Measurements from ENCODE around the gene ADSS1. TPM values are rescaled to one million over a fixed set of nuclear protein-coding genes. Genes with fewer than 3 reads are reported as not detected.

The ADSS1 gene
- polyA plus RNA-seq, 4 donors, result 12.5 to 17.0 (median 14.2) TPM

GRCh38 chr14:104729835-104730181 is 5.8 kb downstream of the ADSS1 start:
- no peak for DNase-seq (ENCODE audit: low read depth in 4 of 4, low spot score in 3 of 4)

- no peak for DNase-seq (ENCODE audit: low read depth in 4 of 4, low spot score in 3 of 4)
These were observed 6.5 kb downstream of the ADSS1 start for GRCh38 chr14:104730487-104730886.

DNA sequence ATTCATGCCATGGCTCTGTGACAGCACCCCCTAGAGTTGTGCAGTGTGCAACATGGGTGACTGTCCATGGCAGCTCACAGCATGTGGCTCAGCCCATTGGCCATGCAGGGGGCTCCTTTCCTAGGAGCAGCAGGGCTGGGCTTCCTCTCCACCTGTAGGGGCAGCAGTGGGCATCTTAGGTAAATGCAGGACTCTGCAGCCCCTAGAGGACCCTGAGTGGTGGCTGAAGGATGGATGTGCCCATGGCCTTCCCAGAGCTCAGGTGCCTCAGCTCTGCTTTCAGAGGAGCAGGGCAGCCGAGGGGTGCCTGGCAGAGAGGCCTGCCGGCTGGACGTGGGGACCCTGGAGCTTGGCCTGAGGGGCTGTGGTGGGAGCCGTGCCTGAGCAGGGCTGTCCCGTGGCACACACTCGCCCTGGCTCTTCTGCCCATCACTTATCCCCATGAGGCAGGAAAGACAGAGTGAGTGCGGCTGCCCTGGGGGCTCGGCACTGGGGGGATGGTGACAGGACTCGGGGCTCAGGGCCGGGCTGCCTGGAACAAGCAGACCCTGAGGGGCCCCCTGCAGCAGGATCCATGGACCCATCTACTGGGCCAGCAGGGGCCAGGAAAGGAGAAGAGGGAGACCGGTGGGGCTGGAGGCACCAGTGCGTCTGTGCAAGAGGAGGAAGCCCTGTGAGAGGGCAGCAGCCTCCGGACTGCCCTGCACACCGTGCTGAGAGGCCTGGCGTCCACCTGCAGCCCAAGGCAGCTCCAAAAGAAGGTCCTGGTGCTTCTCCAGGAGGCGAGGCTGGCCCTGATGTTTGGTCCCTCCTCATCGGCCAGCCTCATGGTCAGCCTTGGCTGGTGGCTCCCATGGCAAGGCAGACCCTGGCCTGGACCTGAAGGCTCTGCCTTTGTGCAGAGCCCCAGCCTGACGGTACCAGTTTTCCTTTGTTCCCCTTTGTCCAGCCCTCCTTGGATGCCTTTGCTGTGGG is 7.6 kb downstream of the ADSS1 start:
- DNase-seq (ENCODE audit: low read depth in 4 of 4, low spot score in 3 of 4), result no peak

- DNase-seq (ENCODE audit: low read depth in 4 of 4, low spot score in 3 of 4), result no peak
These were observed 8.4 kb downstream of the ADSS1 start for GRCh38 chr14:104732355-104732804.

DNA sequence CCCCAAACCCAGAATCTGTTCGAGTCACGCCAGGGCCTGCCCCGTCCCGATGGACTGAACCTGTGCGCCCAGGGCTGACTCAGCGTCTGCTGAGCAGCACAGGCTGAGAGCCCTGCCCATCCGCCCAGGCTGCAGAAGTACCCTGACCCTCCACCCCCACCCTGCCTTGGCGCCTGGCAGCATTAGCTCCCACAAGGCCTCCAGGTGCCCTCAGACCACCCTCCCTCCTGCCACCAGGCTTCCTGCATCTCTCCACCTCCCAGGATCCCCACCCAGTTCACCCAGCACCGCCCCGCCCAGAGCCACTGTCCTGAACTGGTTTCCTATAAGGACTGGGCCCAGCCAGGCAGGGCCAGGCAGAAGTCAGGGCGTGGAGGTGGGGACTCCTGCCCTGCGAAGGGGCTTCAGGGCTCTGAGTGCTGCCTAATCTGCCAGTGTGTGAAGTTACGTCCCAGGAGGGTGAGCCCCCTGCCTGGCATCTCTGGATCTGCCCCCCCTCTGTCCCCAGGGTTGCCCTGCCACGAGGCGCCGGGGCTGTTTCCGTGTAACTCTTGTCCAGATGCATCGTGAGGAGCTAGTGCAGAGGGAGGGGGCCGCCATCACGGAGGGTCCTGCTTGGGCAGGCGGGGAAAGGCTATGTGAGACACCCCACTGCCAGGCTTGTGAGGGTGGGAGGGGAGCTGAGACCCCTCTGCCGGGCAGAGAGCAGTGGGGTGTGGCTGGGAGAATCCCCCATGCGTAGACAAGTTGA is 9.1 kb downstream of the ADSS1 start:
- DNase-seq (ENCODE audit: low read depth in 4 of 4, low spot score in 3 of 4), result no peak

DNA sequence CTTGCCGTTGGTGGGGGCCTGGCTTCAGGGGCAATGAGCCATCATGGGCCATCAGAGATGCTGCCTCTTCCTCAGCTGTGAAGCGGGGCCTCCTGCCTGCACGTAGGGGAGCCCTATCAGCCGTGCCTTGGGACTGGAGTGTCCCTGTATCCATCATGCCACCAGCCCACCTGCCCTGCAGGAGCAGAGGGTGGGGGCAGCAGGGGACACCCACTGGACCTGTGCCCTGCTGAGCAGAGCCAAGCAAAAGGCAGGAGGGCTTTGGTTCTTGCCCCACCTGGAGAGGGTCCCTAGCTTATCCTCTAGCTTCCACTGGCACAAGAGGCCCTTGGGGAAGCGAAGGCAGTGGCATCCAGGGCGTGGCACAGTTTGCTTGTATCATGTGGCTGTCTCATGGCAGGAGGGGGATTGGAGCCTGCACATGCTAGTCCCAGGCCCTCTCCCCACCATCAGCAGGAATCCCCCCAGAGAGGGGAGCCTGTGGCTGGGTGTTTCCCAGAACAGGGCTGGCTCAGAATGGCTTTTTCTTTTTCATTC is 10.1 kb downstream of the ADSS1 start:
- DNase-seq (ENCODE audit: low read depth in 4 of 4, low spot score in 3 of 4), result no peak

GRCh38 chr14:104734601-104734990 is 10.6 kb downstream of the ADSS1 start:
- DNase-seq (ENCODE audit: low read depth in 4 of 4, low spot score in 3 of 4), result no peak

DNA sequence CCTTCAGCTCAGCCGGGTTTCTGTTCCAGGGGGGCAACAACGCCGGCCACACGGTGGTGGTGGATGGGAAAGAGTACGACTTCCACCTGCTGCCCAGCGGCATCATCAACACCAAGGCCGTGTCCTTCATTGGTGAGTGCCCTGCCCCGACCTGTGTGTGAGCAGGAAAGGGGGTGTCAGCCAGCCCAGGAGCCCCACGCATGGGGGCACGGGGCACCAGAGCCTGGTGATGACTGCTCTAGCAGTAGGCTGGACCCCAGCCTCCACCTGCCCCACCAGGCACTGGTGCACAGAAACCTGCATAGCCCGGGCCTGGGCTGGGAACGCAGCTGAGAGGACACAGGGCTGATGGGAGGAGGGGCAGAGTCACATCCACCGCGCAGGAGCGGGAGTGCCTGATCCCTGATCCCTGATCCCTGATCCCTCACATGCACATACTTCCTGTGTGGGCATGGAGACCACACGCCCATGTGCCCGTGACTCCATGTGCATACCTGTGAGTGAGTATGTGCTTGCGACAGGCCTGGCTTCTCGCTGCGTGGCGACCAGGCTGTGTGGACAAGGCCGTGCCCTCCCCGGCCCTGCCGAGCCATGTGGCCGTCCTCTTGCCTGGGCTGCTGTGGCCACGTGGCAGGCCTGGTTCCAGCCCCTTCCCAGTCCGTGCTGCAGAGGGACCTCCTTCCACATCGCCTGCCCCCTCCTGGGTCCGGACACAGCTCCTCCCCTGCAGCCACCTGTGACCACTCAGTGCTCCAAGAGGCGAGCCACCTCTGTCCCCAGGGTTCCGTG is 11.2 kb downstream of the ADSS1 start:
- no peak for DNase-seq (ENCODE audit: low read depth in 4 of 4, low spot score in 3 of 4)

GRCh38 chr14:104735830-104736642 is 12.0 kb downstream of the ADSS1 start:
- no peak for DNase-seq (ENCODE audit: low read depth in 4 of 4, low spot score in 3 of 4)

DNA sequence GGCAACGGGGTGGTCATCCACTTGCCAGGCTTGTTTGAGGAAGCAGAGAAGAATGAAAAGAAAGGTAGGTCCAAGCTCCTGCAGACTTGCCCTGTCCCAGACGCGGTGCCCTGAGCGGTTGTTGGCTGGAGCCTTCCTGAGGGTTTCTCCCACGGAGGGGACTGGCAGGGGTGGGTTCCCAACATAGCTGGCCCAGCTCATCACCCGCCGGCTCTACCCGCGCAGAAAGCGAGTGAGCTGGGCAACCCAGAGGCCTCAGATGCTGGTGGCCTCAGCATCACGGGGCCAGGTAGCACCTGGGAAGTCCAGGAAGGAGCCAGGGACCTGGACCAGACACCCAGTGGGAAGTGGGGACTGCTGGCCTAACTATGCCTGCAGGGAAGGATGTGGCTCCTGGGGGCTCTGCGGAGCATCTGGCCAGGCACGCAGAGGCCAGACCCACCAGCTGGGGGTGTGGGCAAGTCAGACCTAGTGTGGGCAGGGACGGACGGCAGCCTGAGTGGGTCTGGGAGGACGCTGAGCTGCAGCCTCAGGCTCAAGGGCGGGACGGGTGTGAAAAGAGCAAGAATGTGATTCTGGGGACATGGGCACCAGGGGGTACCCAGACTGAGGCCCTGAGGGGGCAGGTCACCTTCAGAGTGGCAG is 14.5 kb downstream of the ADSS1 start:
- DNase-seq (ENCODE audit: low read depth in 4 of 4, low spot score in 3 of 4), result no peak

DNA sequence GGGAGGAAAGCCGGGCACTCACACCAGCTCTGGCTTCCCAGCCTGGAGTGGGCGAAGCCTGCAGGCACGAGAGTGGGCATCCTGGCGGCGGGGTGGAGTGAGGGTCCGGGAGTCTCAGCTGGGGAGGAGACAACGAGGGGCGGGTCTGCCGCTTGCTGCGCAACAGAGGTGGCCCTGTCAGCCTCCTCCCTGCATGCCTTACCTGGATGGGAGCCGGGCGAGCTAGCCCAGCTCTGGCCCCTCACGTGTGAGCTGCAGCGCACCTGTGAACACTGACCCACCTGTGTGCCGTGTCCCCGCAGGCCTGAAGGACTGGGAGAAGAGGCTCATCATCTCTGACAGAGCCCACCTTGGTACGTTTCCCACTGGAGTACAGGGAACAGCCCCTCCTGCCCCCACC is 15.0 kb downstream of the ADSS1 start:
- no peak for DNase-seq (ENCODE audit: low read depth in 4 of 4, low spot score in 3 of 4)

- DNase-seq (ENCODE audit: low read depth in 4 of 4, low spot score in 3 of 4), result no peak
These were observed 15.8 kb downstream of the ADSS1 start for GRCh38 chr14:104739546-104740516.

DNA sequence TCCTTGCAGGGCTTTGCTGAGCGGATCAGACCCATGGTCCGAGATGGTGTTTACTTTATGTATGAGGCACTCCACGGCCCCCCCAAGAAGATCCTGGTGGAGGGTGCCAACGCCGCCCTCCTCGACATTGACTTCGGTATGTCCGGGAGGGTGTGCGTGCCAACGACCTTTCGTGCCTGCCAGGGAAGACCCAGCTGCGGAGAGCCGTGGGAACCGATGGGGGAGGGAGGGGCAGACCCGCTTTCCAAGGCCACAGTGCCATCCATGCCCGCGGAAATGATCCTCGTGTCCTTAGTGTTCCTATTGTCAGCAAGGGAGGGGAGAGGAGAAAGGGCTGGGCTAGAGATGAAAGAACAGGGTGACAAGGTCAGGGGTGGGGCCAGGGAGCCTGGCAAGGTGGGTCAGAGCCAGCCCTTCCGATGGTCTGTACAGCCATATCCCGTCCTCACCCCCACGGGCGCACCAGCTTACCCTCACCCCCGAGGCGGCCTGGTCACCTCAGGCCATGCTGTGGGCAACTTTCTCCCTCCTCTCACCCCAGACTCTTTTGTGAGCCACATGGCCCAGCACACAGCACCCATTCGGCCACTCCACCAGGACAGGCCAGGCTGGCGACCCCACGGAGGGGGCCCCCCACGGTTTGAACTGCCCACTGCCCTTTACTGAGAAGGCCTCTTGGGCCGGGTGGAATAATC is 17.2 kb downstream of the ADSS1 start:
- DNase-seq (ENCODE audit: low read depth in 4 of 4, low spot score in 3 of 4), result no peak

DNA sequence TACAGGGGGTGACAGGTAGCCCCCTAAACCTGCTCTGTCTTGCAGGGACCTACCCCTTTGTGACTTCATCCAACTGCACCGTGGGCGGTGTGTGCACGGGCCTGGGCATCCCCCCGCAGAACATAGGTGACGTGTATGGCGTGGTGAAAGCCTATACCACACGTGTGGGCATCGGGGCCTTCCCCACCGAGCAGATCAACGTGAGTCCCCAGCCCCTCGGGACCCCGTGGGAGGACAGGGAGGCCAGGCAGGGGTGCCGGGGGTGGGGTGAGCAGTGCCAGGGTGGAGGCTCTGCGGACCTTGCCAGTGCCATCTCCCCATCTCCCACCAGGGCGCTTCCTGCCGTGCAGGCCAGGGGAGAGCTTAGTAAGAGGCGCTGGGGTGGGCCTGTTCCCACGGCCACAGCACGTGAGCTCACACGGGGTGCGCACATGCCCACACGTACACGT is 17.8 kb downstream of the ADSS1 start:
- DNase-seq (ENCODE audit: low read depth in 4 of 4, low spot score in 3 of 4), result no peak

DNA sequence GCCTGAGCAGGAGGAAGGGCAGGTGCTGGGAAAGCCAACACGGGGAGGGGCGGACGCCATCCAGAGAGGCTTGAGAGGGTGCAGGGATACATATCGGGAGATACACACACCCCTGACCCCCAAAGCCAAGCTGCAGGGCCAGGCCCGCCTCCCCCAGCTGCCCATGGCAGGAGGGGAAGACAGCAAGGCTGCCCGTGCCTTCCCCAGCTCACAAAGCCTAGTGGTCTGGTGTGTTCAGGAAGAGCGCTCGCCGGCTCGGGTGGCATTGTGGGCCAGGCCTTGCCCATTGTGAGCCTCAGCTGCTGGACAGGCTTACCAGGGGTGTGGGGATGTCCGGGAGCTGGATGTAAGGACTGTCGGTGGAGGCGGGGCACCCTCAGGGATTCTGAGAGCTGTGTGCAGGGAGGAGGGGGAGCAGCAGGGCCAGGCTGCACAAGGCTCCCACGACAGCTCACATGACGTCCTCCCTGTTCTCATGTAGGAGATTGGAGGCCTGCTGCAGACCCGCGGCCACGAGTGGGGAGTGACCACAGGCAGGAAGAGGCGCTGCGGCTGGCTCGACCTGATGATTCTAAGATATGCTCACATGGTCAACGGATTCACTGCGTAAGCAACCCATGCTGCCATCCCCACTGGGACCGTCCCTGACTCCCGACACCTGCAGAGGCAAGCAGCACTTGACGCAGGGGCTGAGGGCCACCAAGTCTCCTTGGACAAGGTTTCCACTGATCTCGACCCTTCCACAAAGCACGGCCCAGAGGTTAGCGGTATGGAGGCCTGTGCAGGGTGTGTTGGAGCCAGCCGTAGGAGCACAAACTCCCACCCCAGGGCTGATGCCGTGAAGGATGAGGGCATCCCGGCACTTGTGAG is 18.8 kb downstream of the ADSS1 start:
- no peak for DNase-seq (ENCODE audit: low read depth in 4 of 4, low spot score in 3 of 4)

Data from left renal pelvis (tissue), 4 donors.